ENCODE results near the gene OGFOD3. TPM values are rescaled to one million over a fixed set of nuclear protein-coding genes. Genes with fewer than 3 reads are reported as not detected.
A peak's percentile ranks its signal among the peaks of the same experiment; 100 is the strongest.
"Not testable (repeated sequence)": the region's sequence is repeated elsewhere in the genome, so short reads cannot be mapped to it uniquely, and the experiment has no call there.

Gene OGFOD3
- total RNA-seq, 2 donors from 2014 or later: 26.4 to 32.4 TPM

- no peaks in the 10 kb centered on the region for H3K27me3 ChIP-seq
- DNase-seq (ENCODE audit: low spot score): no peak
- peak overlapping the region; percentile 81 to 96 for H3K4me3 ChIP-seq
- TF ChIP-seq, protein P1, sequence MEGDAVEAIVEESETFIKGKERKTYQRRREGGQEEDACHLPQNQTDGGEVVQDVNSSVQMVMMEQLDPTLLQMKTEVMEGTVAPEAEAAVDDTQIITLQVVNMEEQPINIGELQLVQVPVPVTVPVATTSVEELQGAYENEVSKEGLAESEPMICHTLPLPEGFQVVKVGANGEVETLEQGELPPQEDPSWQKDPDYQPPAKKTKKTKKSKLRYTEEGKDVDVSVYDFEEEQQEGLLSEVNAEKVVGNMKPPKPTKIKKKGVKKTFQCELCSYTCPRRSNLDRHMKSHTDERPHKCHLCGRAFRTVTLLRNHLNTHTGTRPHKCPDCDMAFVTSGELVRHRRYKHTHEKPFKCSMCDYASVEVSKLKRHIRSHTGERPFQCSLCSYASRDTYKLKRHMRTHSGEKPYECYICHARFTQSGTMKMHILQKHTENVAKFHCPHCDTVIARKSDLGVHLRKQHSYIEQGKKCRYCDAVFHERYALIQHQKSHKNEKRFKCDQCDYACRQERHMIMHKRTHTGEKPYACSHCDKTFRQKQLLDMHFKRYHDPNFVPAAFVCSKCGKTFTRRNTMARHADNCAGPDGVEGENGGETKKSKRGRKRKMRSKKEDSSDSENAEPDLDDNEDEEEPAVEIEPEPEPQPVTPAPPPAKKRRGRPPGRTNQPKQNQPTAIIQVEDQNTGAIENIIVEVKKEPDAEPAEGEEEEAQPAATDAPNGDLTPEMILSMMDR (IDR thresholded peaks at IDR 0.05): no peak
- H3K27ac ChIP-seq: peak overlapping the region; percentile 100
- no peaks in the 10 kb centered on the region for H3K9me3 ChIP-seq
- H3K4me1 ChIP-seq: peaks cover 0 to 32% of the 10 kb centered on the region in 2 donors
- peaks cover 25% of the 10 kb centered on the region for H3K36me3 ChIP-seq
Measured at GRCh38 chr17:82457073-82457928, 38.9 kb upstream of the OGFOD3 start.

GRCh38 chr17:82453706-82454105, 35.3 kb upstream of the OGFOD3 start:
- not testable (repeated sequence) for H3K9me3 ChIP-seq, H3K27ac ChIP-seq

GRCh38 chr17:82453151-82453550, 34.8 kb upstream of the OGFOD3 start:
- peaks cover 0 to 39% of the 10 kb centered on the region in 2 donors for H3K4me1 ChIP-seq
- DNase-seq (ENCODE audit: low spot score); H3K27me3 ChIP-seq: not testable (repeated sequence)

More at GRCh38 chr17:82453706-82454105, 35.3 kb upstream of the OGFOD3 start:
- not testable (repeated sequence) for H3K27me3 ChIP-seq; H3K36me3 ChIP-seq; H3K4me3 ChIP-seq; DNase-seq (ENCODE audit: low spot score)
- H3K4me1 ChIP-seq: peaks cover 0 to 39% of the 10 kb centered on the region in 2 donors

GRCh38 chr17:82452162-82452561, 33.8 kb upstream of the OGFOD3 start:
- H3K9me3 ChIP-seq: no peaks in the 10 kb centered on the region
- peaks cover 0 to 34% of the 10 kb centered on the region in 2 donors for H3K4me1 ChIP-seq
- no peak for DNase-seq (ENCODE audit: low spot score)
- H3K36me3 ChIP-seq: no peaks in the 10 kb centered on the region
- H3K27ac ChIP-seq: no peak overlapping the region
- H3K4me3 ChIP-seq: no peak overlapping the region
- H3K27me3 ChIP-seq: no peaks in the 10 kb centered on the region
- TF ChIP-seq, protein P1 (IDR thresholded peaks at IDR 0.05): no peak

More at GRCh38 chr17:82453151-82453550, 34.8 kb upstream of the OGFOD3 start:
- not testable (repeated sequence) for H3K9me3 ChIP-seq, H3K4me3 ChIP-seq, H3K36me3 ChIP-seq, H3K27ac ChIP-seq

- TF ChIP-seq, protein P1 (IDR thresholded peaks at IDR 0.05): peak in 1 of 2 donors; percentile 11
- Histone ChIP-seq H3K27ac (peak within 1 kb of the TSS; percentile 84 to 93), H3K27me3 (no peaks in the 10 kb centered on the region), H3K9me3 (no peaks in the 10 kb centered on the region), H3K4me1 (peaks cover 0 to 29% of the 10 kb centered on the region in 2 donors), H3K4me3 (peak within 1 kb of the TSS; percentile 87 to 91), H3K36me3 (no peaks in the 10 kb centered on the region)
- peak; percentile 90 for DNase-seq (ENCODE audit: low spot score)
Measured at GRCh38 chr17:82450357-82451106, 32.1 kb upstream of the OGFOD3 start, which contains the start of gene CYBC1. Gene CYBC1, minus strand, starts transcription at chr17:82450752. Its CDS starts 1,498 bp downstream, at chr17:82449254.

GRCh38 chr17:82449883-82450356, 31.5 kb upstream of the OGFOD3 start:
- Histone ChIP-seq H3K4me1 (peaks cover 0 to 35% of the 10 kb centered on the region in 2 donors), H3K4me3 (peak overlapping the region; percentile 87 to 91), H3K27ac (peak overlapping the region; percentile 84 to 93), H3K27me3 (no peaks in the 10 kb centered on the region), H3K9me3 (no peaks in the 10 kb centered on the region), H3K36me3 (no peaks in the 10 kb centered on the region)
- TF ChIP-seq, protein P1 (IDR thresholded peaks at IDR 0.05): no peak
- DNase-seq (ENCODE audit: low spot score): no peak
